Right lobe of liver (tissue), 4 donors: ENCODE measurements around the gene CYS1.

Source experiments
- CTCF ChIP-seq, 4 donors: fragments of 200-600 bp in 3 of 4; fragments of 450-650 bp in 1 of 4; IDR thresholded peaks; one replicate each; pipeline versions ENCODE4 v1.5.1 to v1.8.0; 2016 to 2022; ENCODE audit warnings: antibody characterized with exemption in 4 of 4, mild to moderate bottlenecking in 2 of 4
- POLR2A ChIP-seq: fragments of 450-650 bp; IDR thresholded peaks from one replicate; pipeline ENCODE4 v1.6.1; 2017; ENCODE audit warnings: antibody characterized with exemption, mild to moderate bottlenecking
- donor health status: DM: no; HTN: no; CAD: no.
- donor health status: DM: no; HTN: no; CAD: no.
- donor health status: DM: no; HTN: yes; CAD: no.

DNA sequence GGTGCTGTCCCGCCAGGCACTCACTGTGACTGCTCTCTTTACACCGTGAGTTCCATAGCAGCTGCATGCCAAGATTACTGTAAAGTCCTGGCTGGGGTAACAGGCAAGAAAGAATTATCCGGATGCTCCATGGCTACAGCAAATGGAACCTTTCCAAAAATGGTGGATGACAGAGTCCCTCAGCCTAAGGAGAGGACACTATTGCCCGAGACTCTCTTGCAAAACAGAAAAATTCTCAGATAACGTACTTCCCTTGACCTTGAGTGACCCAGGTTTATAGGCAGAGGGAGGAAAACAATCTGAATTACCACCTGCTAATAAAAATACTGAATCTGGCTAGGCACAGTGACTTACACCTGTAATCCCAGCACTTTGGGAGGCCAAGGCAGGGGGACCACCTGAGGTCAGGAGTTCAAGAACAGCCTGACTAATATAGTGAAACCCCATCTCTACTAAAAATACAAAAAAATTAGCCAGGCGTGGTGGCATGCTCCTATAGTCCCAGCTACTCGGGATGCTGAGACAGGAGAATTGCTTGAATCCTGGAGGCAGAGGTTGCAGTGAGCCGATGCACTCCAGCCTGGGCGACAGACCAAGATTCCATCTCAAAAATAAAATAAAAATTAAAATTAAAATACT, 4.5 kb downstream of the CYS1 start:
- TF ChIP-seq CTCF (IDR thresholded peaks at IDR 0.05) (no peak), POLR2A (no peak)
